Mesenchymal stem cell (in vitro differentiated cells and primary cell): ENCODE results near the gene CYP27A1.
A peak's percentile ranks its signal among the peaks of the same experiment; 100 is the strongest.

ENCODE experiments used
- DNase-seq: peaks from one replicate; pipeline ENCODE4 v3.0.0-alpha.2; 2013
- H2AFZ ChIP-seq: one replicate; pipeline ENCODE4 v1.6.1; 2013; ENCODE audit warnings: low read depth, mild to moderate bottlenecking, control low read depth, inconsistent platforms, low read length, moderate library complexity
- H2AK5ac ChIP-seq: 2 replicates; pipeline ENCODE4 v1.6.1; 2013; ENCODE audit warnings: low read length, moderate library complexity, mild to moderate bottlenecking, inconsistent platforms; ENCODE audit not compliant: severe bottlenecking
- H2BK120ac ChIP-seq: one replicate; pipeline ENCODE4 v1.6.1; 2013; ENCODE audit warnings: low read depth, mild to moderate bottlenecking, inconsistent platforms, low read length, moderate library complexity
- H2BK12ac ChIP-seq, 2 experiments: one replicate each; pipeline ENCODE4 v1.6.1; 2013; ENCODE audit warnings: inconsistent platforms in 2 of 2, low read length in 2 of 2, mild to moderate bottlenecking in 2 of 2, moderate library complexity in 2 of 2, control low read depth in 1 of 2
- H2BK15ac ChIP-seq: one replicate; pipeline ENCODE4 v1.6.1; 2013; ENCODE audit warnings: mild to moderate bottlenecking, low read depth, inconsistent platforms; ENCODE audit not compliant: poor library complexity, severe bottlenecking
- H2BK5ac ChIP-seq: 2 replicates; pipeline ENCODE4 v1.6.1; 2013; ENCODE audit warnings: low read depth, mild to moderate bottlenecking, low read length, control low read depth, inconsistent platforms; ENCODE audit not compliant: poor library complexity, severe bottlenecking
- H3K14ac ChIP-seq, 2 experiments: one replicate each; pipeline ENCODE4 v1.6.1; 2013; ENCODE audit warnings: inconsistent platforms in 2 of 2, low read length in 2 of 2, control low read depth in 1 of 2, mild to moderate bottlenecking in 1 of 2, moderate library complexity in 1 of 2
- H3K18ac ChIP-seq, 2 experiments: one replicate each; pipeline ENCODE4 v1.6.1; 2013; ENCODE audit warnings: inconsistent platforms in 2 of 2, low read length in 2 of 2, control low read depth in 1 of 2, low read depth in 1 of 2, mild to moderate bottlenecking in 1 of 2
- H3K23ac ChIP-seq, 2 experiments: one replicate each; pipeline ENCODE4 v1.6.1; 2013; ENCODE audit warnings: inconsistent platforms in 2 of 2, low read length in 2 of 2, mild to moderate bottlenecking in 2 of 2, moderate library complexity in 2 of 2, control low read depth in 1 of 2
- H3K27ac ChIP-seq: 2 replicates; pipeline ENCODE4 v1.5.1; 2013; ENCODE audit warnings: mild to moderate bottlenecking, moderate library complexity, low read length, control low read depth, inconsistent platforms; ENCODE audit not compliant: poor library complexity, severe bottlenecking
- H3K27me3 ChIP-seq, 2 experiments: 2 replicates each; pipeline versions ENCODE4 v1.6.1 to v1.7.0; 2013; ENCODE audit warnings: low read length in 2 of 2, mild to moderate bottlenecking in 2 of 2, moderate library complexity in 2 of 2, control low read depth in 1 of 2, inconsistent platforms in 1 of 2; ENCODE audit not compliant: control insufficient read depth in 1 of 2, insufficient read depth in 1 of 2
- H3K36me3 ChIP-seq, 2 experiments: 2 replicates each; pipeline versions ENCODE4 v1.6.1 to v1.7.0; 2013; ENCODE audit warnings: low read length in 2 of 2, control low read depth in 1 of 2, inconsistent platforms in 1 of 2, low read depth in 1 of 2, mild to moderate bottlenecking in 1 of 2; ENCODE audit not compliant: insufficient read depth in 2 of 2, control insufficient read depth in 1 of 2
- H3K4ac ChIP-seq, 2 experiments: one replicate each; pipeline ENCODE4 v1.6.1; 2013; ENCODE audit warnings: inconsistent platforms in 2 of 2, low read length in 2 of 2, mild to moderate bottlenecking in 2 of 2, moderate library complexity in 2 of 2, control low read depth in 1 of 2, low read depth in 1 of 2
- H3K4me1 ChIP-seq: 2 replicates; pipeline ENCODE4 v1.6.1; 2013; ENCODE audit warnings: low read depth, low read length, control low read depth; ENCODE audit not compliant: control insufficient read depth, insufficient read depth
- H3K4me2 ChIP-seq: 2 replicates; pipeline ENCODE4 v1.6.1; 2013; ENCODE audit warnings: low read length, mild to moderate bottlenecking, inconsistent platforms; ENCODE audit not compliant: poor library complexity, severe bottlenecking
- H3K4me3 ChIP-seq, 2 experiments: 2 replicates each; pipeline versions ENCODE4 v1.5.1 to v1.7.0; 2013; ENCODE audit warnings: low read length in 2 of 2, mild to moderate bottlenecking in 2 of 2, control low read depth in 1 of 2, low read depth in 1 of 2; ENCODE audit not compliant: insufficient read depth in 1 of 2
- H3K79me1 ChIP-seq: replicated peaks from 2 replicates; pipeline ENCODE4 v1.6.1; 2013; ENCODE audit warnings: mild to moderate bottlenecking, control low read depth, low read length, inconsistent platforms; ENCODE audit not compliant: poor library complexity, severe bottlenecking
- H3K9ac ChIP-seq: 2 replicates; pipeline ENCODE4 v1.7.0; 2013; ENCODE audit warnings: mild to moderate bottlenecking, low read length, moderate library complexity
- H3K9me3 ChIP-seq: 2 replicates; pipeline ENCODE4 v1.7.0; 2013; ENCODE audit warnings: mild to moderate bottlenecking, low read length; ENCODE audit not compliant: control insufficient read depth
- H4K8ac ChIP-seq: one replicate; pipeline ENCODE4 v1.6.1; 2013; ENCODE audit warnings: inconsistent platforms, mild to moderate bottlenecking, low read length, moderate library complexity
- H4K91ac ChIP-seq: one replicate; pipeline ENCODE4 v1.6.1; 2013; ENCODE audit warnings: mild to moderate bottlenecking, low read length, inconsistent platforms
- WGBS: methylation state at CpG from one replicate; pipeline ENCODE4 v1.1.7; 2013; ENCODE audit warnings: mixed read lengths; 5-methylcytosine and 5-hydroxymethylcytosine counted together

The CYP27A1 gene

DNA sequence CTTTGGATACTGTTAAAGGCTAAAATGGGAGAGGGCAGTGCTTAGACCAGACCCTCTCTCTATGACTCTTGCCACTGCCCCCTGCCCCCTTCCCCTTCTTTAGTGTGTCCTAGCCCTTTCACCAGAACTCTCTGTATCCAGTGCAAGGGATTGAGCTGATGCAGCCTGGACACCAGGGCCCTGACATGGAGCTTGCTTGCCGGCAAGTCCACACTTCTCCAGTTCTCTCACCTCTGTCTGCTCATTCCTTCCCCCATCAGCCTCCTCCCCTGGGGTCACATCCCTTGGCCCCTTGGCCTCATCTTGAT is 76.1 kb downstream of the CYP27A1 start:
- no peak overlapping the region for H2AK5ac ChIP-seq

DNA sequence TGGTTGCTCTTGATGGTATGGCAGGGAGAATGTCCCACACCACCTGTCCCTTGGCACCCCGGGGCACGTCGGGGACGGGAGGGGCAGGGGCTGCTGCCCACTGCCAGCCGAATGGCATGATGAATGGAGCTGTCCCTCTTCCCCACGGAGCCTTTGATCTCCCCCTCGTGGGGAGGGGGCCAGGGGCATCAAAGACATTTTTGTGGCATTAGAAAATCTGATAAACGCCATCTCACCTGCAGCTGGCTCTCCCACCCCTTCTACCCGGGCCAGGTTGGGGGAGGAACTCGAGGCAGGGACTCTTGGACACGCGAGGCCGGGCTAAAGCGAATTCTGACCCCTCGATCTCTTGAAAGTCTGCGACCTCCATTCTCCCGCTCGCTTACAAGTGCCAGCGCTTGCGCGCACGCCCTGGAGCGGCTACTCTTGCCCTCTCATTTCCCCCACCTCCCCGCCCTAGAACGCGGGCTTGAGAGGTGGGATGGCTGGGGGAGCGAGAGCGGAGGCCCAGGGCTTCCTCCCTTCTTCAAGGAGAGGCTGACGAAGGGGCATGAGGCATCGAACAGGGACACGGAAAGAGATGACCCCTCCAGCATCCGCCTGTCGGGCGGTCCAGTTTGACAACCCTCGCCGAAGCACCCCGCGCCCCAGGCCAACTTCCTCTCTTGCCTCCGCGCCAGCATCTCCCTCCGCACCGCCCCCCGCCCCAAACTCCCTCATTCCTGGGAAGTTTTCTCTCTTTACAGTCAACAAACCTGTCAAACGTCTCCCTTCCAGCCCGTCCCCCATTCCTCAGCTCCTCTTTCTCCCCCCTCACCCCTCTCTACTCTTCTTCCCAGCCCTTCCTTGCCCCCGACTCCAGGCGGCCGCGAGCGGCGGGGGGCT is 77.0 kb downstream of the CYP27A1 start:
- H2BK15ac ChIP-seq = peak overlapping the region; percentile 34
- DNase-seq = no peak
- H3K4me2 ChIP-seq = peak overlapping the region; percentile 39
- no peak overlapping the region for H4K8ac ChIP-seq
- no peak overlapping the region for H3K18ac ChIP-seq
- H3K4ac ChIP-seq = no peak overlapping the region
- no peak overlapping the region for H2BK12ac ChIP-seq
- peak overlapping the region in 1 of 2 experiments; percentile 26 for H3K23ac ChIP-seq
- no peak overlapping the region for H2AK5ac ChIP-seq
- no peak overlapping the region for H3K27ac ChIP-seq
- peaks cover 21% of the 10 kb centered on the region for H3K4me1 ChIP-seq
- no peak overlapping the region for H3K14ac ChIP-seq
- no peaks in the 10 kb centered on the region for H3K36me3 ChIP-seq
- H3K4me3 ChIP-seq = no peak overlapping the region
- H3K9ac ChIP-seq = no peak overlapping the region
- peaks cover 83 to 92% of the 10 kb centered on the region in 2 experiments for H3K27me3 ChIP-seq
- H3K9me3 ChIP-seq = no peaks in the 10 kb centered on the region
- H4K91ac ChIP-seq = no peak overlapping the region
- no peak overlapping the region for H2BK120ac ChIP-seq
- H3K79me1 ChIP-seq = no peaks in the 10 kb centered on the region
- H2AFZ ChIP-seq = no peak overlapping the region
- H2BK5ac ChIP-seq = no peak overlapping the region
- 3% methylated on average over 45 of the region's 51 CpGs for WGBS

More for the DNA sequence above, 76.1 kb downstream of the CYP27A1 start:
- H3K4me1 ChIP-seq = peaks cover 25% of the 10 kb centered on the region
- H3K4me2 ChIP-seq = no peak overlapping the region
- no peaks in the 10 kb centered on the region for H3K79me1 ChIP-seq
- no peak overlapping the region for H4K8ac ChIP-seq
- no peak overlapping the region for H3K18ac ChIP-seq
- DNase-seq = no peak
- H3K23ac ChIP-seq = no peak overlapping the region
- H3K36me3 ChIP-seq = no peaks in the 10 kb centered on the region
- H2AFZ ChIP-seq = no peak overlapping the region
- no peak overlapping the region for H3K14ac ChIP-seq
- H3K4me3 ChIP-seq = no peak overlapping the region
- no peak overlapping the region for H2BK5ac ChIP-seq
- H3K9me3 ChIP-seq = no peaks in the 10 kb centered on the region
- no peak overlapping the region for H4K91ac ChIP-seq
- no peak overlapping the region for H3K9ac ChIP-seq
- H2BK15ac ChIP-seq = no peak overlapping the region
- 27% methylated on average over 1 of the region's 1 CpG for WGBS
- peaks cover 85 to 93% of the 10 kb centered on the region in 2 experiments for H3K27me3 ChIP-seq
- no peak overlapping the region for H3K4ac ChIP-seq
- H2BK12ac ChIP-seq = no peak overlapping the region
- no peak overlapping the region for H2BK120ac ChIP-seq
- no peak overlapping the region for H3K27ac ChIP-seq

- Histone ChIP-seq H3K36me3 (no peaks in the 10 kb centered on the region), H2BK15ac (peak within 1 kb of the TSS; percentile 12), H2AFZ (no peak within 1 kb of the TSS), H3K79me1 (no peaks in the 10 kb centered on the region), H4K8ac (no peak within 1 kb of the TSS), H3K9ac (no peak within 1 kb of the TSS), H3K4me3 (peak within 1 kb of the TSS in 1 of 2 experiments; percentile 16), H4K91ac (no peak within 1 kb of the TSS), H3K9me3 (no peaks in the 10 kb centered on the region), H3K23ac (peak within 1 kb of the TSS in 1 of 2 experiments; percentile 26), H2BK120ac (no peak within 1 kb of the TSS), H3K4ac (no peak within 1 kb of the TSS), H2AK5ac (no peak within 1 kb of the TSS), H3K27me3 (peaks cover 79 to 89% of the 10 kb centered on the region in 2 experiments), H2BK5ac (no peak within 1 kb of the TSS), H3K18ac (no peak within 1 kb of the TSS), H3K27ac (no peak within 1 kb of the TSS), H2BK12ac (no peak within 1 kb of the TSS), H3K4me1 (peaks cover 20% of the 10 kb centered on the region), H3K4me2 (peak within 1 kb of the TSS; percentile 49), H3K14ac (no peak within 1 kb of the TSS)
- no peak for DNase-seq
- WGBS = under 1% methylated on average over 21 of the region's 64 CpGs
Measured at GRCh38 chr2:218859556-218859987, 77.6 kb downstream of the CYP27A1 start, which contains the start of gene WNT6. WNT6 (plus strand) TSS chr2:218859805; CDS start chr2:218860038, 233 bp downstream.

DNA sequence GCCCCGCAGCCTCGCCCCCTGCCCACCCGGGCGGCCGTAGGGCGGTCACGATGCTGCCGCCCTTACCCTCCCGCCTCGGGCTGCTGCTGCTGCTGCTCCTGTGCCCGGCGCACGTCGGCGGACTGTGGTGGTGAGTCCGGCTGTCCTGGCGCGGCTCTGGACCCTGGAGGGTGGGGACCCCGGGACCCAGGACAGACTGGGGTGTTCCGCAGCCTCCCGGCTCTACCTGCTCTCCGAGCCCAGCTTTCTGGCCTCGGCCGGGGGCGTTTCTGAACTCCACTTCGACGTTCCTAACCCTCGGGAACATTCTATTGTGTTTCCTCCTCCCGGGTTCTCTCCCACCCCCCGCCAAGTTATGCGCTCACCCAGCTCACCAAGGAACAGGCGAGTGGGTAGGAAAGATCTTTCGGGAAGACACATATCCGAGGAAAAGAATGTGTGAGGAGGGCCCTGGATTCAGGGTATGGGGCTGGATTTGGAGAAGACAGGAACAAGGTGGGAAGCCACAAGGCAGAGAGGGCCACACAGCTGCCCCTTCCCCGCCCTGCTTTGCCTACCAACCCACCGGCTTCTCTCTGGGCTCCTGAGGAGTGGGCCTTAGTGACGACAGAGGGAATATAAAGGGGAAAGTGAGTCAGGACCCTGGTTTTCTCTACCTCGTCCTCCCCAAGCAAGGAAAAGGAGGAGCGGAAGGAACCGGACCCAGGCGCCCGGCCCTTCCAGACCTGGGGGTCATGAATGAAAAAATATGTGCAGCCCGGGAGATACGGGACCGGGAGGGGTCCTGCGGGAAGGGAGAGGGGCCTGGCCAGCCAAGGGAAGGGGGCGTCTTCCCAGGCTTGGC is 78.3 kb downstream of the CYP27A1 start:
- Histone ChIP-seq H3K79me1 (no peaks in the 10 kb centered on the region), H3K27me3 (peaks cover 80 to 88% of the 10 kb centered on the region in 2 experiments), H3K18ac (no peak overlapping the region), H4K91ac (no peak overlapping the region), H3K23ac (peak overlapping the region in 1 of 2 experiments; percentile 17), H2BK5ac (no peak overlapping the region), H3K4me2 (peak overlapping the region; percentile 49), H3K4me1 (peaks cover 20% of the 10 kb centered on the region), H3K4ac (no peak overlapping the region), H3K9me3 (no peaks in the 10 kb centered on the region), H4K8ac (no peak overlapping the region), H3K14ac (no peak overlapping the region), H2AFZ (no peak overlapping the region), H3K36me3 (no peaks in the 10 kb centered on the region), H3K9ac (no peak overlapping the region), H2BK120ac (no peak overlapping the region), H3K27ac (no peak overlapping the region), H2AK5ac (no peak overlapping the region), H2BK12ac (no peak overlapping the region), H2BK15ac (peak overlapping the region; percentile 12), H3K4me3 (peak overlapping the region in 1 of 2 experiments; percentile 16)
- 7% methylated on average over 38 of the region's 47 CpGs for WGBS
- no peak for DNase-seq
